Ascending aorta (tissue), 2 donors: Measurements from ENCODE around the gene CDCP1. TPM values are rescaled to one million over a fixed set of nuclear protein-coding genes. Genes with fewer than 3 reads are reported as not detected.
A peak's percentile ranks its signal among the peaks of the same experiment; 100 is the strongest.

Experiments
- DNase-seq, 2 donors: peaks; one replicate each; pipeline ENCODE4 v3.0.0-alpha.2; 2019; ENCODE audit warnings: low spot score in 2 of 2
- H3K27ac ChIP-seq, 2 donors: fragments of 200-600 bp; sonication (generic); one replicate each; pipeline ENCODE4 v1.5.1; 2016 to 2017; ENCODE audit warnings: mild to moderate bottlenecking in 1 of 2
- H3K27me3 ChIP-seq: fragments of 200-600 bp; sonication (generic); one replicate; pipeline ENCODE4 v1.5.1; 2017
- H3K36me3 ChIP-seq, 2 donors: fragments of 200-600 bp; sonication (generic); one replicate each; pipeline ENCODE4 v1.5.1; 2016
- H3K4me1 ChIP-seq, 2 donors: fragments of 200-600 bp; sonication (generic); one replicate each; pipeline ENCODE4 v1.5.1; 2016 to 2017; ENCODE audit warnings: mild to moderate bottlenecking in 1 of 2
- H3K4me3 ChIP-seq, 2 donors: fragments of 200-600 bp; sonication (generic); one replicate each; pipeline ENCODE4 v1.5.1; 2016 to 2017; ENCODE audit warnings: mild to moderate bottlenecking in 1 of 2
- H3K9me3 ChIP-seq, 2 donors: fragments of 200-600 bp; sonication (generic); one replicate each; pipeline ENCODE4 v1.5.1; 2016
- CTCF ChIP-seq, 3 experiments: fragments of 200-600 bp in 2 of 3; fragments of 450-650 bp in 1 of 3; sonication (generic) in 2 of 3; IDR thresholded peaks; one replicate each; pipeline ENCODE4 v1.5.1; 2016 to 2019; ENCODE audit warnings: antibody characterized with exemption in 3 of 3, mild to moderate bottlenecking in 1 of 3, moderate library complexity in 1 of 3
- intact Hi-C: fragments of 100-400 bp; cut with DNase I; formaldehyde crosslinking; loops from one replicate; pipeline ENCODE4 v1.15.1; 2023
- total RNA-seq: library from RNA; depleted of rRNA; stranded (reverse); fragments of >200 nt; gene quantifications from one replicate; pipeline ENCODE4 v1.1.0, GENCODE V29; 2016

Gene CDCP1
- total RNA-seq, 1 donor from 2014 or later = 3.0 TPM

DNA sequence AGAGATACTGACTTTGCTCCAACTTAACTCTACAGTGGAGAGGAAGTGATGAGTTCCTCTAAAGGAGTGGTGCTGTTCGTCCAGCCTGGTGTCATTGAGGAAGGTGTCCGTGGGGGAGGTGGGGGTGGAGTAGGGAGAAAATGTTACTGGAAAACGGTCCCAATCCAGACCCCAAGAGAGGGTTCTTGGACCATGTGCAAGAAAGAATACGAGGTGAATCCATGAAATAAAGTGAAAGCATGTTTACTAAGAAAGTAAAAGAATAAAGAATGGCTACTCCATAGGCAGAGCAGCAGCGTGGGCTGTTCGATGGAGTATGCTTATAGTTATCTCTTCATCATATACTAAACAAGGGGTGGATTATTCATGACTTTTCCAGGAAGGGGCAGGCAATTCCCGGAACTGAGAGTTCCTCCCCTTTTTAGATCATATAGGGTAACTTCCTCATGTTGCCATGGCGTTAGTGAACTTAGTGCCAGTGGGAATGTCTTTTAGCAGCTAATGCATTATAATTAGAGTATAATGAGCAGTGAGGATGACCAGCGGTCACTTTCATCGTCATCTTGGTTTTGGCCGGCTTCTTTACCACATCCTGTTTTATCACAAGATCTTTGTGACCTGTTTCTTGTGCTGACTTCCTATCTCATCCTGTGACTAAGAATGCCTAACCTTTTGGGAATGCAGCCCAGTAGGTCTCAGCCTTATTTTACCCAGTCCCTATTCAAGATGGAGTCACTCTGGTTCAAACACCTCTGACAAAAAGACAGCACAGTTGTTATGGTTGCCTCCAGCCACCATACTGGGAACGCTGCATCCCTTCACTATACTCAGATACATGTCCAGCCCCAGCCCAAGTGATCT is 81.4 kb downstream of the CDCP1 start:
- intact Hi-C loops = no loop called here
- H3K4me3 ChIP-seq = no peak overlapping the region

DNA sequence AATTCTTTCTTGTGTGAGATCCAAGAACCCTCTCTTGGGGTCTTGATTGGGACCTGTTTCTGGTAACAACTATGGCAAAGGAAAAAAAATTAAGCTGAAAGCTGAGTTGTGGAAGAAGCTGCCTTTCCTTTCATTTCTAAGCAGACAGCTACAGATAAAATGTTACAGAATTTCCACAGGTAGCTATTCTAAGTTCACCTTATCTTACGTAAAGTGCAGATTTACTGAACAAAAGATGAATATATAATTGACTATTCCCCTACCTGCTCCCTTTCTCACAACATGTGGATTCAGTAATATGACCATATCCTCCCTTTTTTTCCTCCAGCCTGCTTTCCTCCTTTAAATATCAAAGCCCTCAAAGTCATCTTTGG is 83.5 kb downstream of the CDCP1 start:
- intact Hi-C loops = no loop called here
- no peak for DNase-seq
- H3K4me3 ChIP-seq = no peak overlapping the region
- no peaks in the 10 kb centered on the region for H3K27me3 ChIP-seq
- H3K27ac ChIP-seq = no peak overlapping the region
- no peak for TF ChIP-seq CTCF (IDR thresholded peaks at IDR 0.05)
- H3K9me3 ChIP-seq = no peaks in the 10 kb centered on the region
- peaks cover 0 to under 1% of the 10 kb centered on the region in 2 donors for H3K4me1 ChIP-seq
- H3K36me3 ChIP-seq = no peaks in the 10 kb centered on the region

More for the DNA sequence above, 81.4 kb downstream of the CDCP1 start:
- Histone ChIP-seq H3K27ac (peak overlapping the region; percentile 20 to 23), H3K27me3 (no peaks in the 10 kb centered on the region), H3K36me3 (no peaks in the 10 kb centered on the region), H3K9me3 (no peaks in the 10 kb centered on the region), H3K4me1 (no peaks in the 10 kb centered on the region)
- no peak for TF ChIP-seq CTCF (IDR thresholded peaks at IDR 0.05)
- DNase-seq = peak; percentile 14 to 69

DNA sequence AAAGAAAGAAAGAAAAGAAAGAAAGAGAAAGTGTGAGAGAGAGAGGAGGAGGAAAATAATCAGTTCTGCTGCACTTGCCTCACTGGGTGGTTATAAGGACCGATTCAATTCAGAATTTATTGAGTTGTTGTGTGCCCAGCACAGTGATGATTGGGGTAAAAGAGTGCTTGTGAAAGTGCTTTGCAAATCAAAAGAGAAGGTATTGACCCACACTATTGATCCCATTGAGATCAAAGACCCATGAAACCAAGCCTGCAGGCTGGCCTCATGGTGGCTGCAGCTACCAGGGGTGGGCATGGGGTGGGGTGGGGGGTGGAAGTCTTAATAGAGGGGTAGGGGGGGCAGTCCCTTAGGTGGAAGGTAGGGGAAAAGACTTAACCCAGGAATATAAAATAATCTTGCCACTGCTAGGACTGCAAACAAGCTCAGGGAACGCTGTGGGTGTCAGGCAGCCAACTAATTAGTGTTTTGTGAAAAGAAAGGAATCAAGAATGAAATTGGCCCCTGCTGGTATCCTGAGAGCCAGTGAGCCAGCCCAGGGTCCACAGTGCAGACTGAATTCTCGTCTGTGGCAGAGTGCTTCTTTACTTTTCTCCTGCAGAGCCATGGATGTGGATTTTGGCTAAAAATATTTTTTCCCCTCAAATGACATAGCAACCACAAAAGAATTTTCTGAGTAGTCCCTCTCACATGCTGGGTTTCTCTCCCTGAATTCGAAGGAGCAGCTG is 85.8 kb downstream of the CDCP1 start:
- intact Hi-C loops = no loop called here
- peaks cover 3 to 9% of the 10 kb centered on the region in 2 donors for H3K4me1 ChIP-seq
- no peak overlapping the region for H3K4me3 ChIP-seq
- DNase-seq = no peak
- no peaks in the 10 kb centered on the region for H3K9me3 ChIP-seq
- peak overlapping the region in 1 of 2 donors; percentile 46 for H3K27ac ChIP-seq
- TF ChIP-seq CTCF (IDR thresholded peaks at IDR 0.05) = no peak
- no peaks in the 10 kb centered on the region for H3K27me3 ChIP-seq
- no peaks in the 10 kb centered on the region for H3K36me3 ChIP-seq

DNA sequence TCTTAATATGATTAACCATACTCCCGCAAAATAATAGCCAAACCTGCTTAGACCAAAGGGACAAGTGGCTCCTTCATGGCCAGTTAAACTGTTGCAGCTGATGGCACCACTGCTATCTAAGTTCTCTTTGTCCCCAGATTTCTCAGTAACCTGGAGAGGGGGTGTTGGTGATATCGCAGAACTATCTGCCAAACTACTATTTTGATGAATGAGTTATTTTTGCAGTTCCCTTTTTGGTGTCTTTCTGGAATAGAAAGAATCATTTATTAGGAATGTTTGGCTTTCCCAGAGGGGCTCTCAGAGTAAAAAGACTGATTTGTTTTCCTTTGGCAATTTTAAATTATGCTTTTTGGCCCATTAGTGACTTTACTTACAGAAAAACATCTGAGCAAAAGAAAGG is 87.0 kb downstream of the CDCP1 start:
- H3K4me1 ChIP-seq = peaks cover 5 to 12% of the 10 kb centered on the region in 2 donors
- no peak for TF ChIP-seq CTCF (IDR thresholded peaks at IDR 0.05)
- intact Hi-C loops = no loop called here

DNA sequence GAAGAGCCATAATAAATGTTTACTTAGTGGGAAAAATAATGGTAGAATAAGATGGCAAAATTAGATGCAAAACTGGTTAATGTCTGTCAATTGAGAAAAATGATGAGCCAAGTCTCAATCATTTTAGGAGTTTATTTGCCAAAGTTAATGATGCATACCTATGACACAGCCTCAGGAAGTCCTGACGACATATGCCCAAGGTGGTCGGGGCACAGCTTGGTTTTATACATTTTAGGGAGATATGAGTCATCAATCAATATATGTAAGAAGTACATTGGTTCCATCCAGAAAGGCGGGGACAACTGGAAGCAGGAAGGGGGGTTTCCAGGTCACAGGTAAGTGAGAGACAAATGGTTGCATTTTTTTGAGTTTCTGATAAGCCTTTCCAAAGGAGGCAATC is 88.6 kb downstream of the CDCP1 start:
- Histone ChIP-seq H3K27ac (peak overlapping the region; percentile 28 to 63), H3K36me3 (no peaks in the 10 kb centered on the region), H3K9me3 (no peaks in the 10 kb centered on the region), H3K4me3 (no peak overlapping the region), H3K27me3 (no peaks in the 10 kb centered on the region), H3K4me1 (peaks cover 5 to 12% of the 10 kb centered on the region in 2 donors)
- DNase-seq = no peak
- intact Hi-C loops = no loop called here
- TF ChIP-seq CTCF (IDR thresholded peaks at IDR 0.05) = no peak

More for the DNA sequence above, 87.0 kb downstream of the CDCP1 start:
- Histone ChIP-seq H3K4me3 (no peak overlapping the region), H3K36me3 (no peaks in the 10 kb centered on the region), H3K27ac (no peak overlapping the region), H3K27me3 (no peaks in the 10 kb centered on the region), H3K9me3 (no peaks in the 10 kb centered on the region)
- DNase-seq = no peak
